CD4-positive, alpha-beta memory T cell (primary cell): ENCODE data around the gene CCND3. TPM values are rescaled to one million over a fixed set of nuclear protein-coding genes. Genes with fewer than 3 reads are reported as not detected.

Experiments
- polyA plus RNA-seq, 2 donors: library from polyadenylated mRNA; unstranded; fragments of 300-500 nt; fragmentation: Illumina TruSeq; gene quantifications; one replicate each; pipeline ENCODE4 v1.2.3, GENCODE V29; 2021
- total RNA-seq, 2 experiments: library from RNA; stranded (reverse); gene quantifications; one replicate each; pipeline ENCODE4 v1.2.3, GENCODE V29; 2021

CCND3 gene
- total and polyA plus RNA-seq, 4 experiments from 2014 or later: 223 to 555 (median 387) TPM

Other genes starting within 250 kb of the CCND3 start
- gene TFEB, start 206.2 kb downstream of the CCND3 start, total RNA-seq: 10 to 100 TPM; 12.2 to 15.7 TPM
- gene TFEB, start 206.2 kb downstream of the CCND3 start, polyA plus RNA-seq: 10 to 100 TPM in 1 of 2 donors, 1 to 10 TPM in 1; 8.2 to 17.6 TPM
- gene PGC, start 194.4 kb downstream of the CCND3 start, total RNA-seq: not detected
- gene PGC, start 194.4 kb downstream of the CCND3 start, polyA plus RNA-seq: not detected
- 1 to 10 TPM; 8.9 to 10.0 TPM for gene FRS3, start 161.9 kb downstream of the CCND3 start, total RNA-seq
- 1 to 10 TPM; 2.2 to 2.8 TPM for gene FRS3, start 161.9 kb downstream of the CCND3 start, polyA plus RNA-seq
- gene PRICKLE4, start 161.0 kb downstream of the CCND3 start, total RNA-seq: not detected
- gene PRICKLE4, start 161.0 kb downstream of the CCND3 start, polyA plus RNA-seq: not detected
- gene TOMM6, start 154.1 kb downstream of the CCND3 start, total RNA-seq: 100 to 1,000 TPM; 118 to 126 TPM
- gene TOMM6, start 154.1 kb downstream of the CCND3 start, polyA plus RNA-seq: 100 to 1,000 TPM; 301 to 353 TPM
- 1 to 10 TPM; 1.8 to 2.4 TPM for gene USP49, start 46.4 kb downstream of the CCND3 start, total RNA-seq
- under 1 TPM; 0.18 to 0.37 TPM for gene USP49, start 46.4 kb downstream of the CCND3 start, polyA plus RNA-seq
- gene MED20, start 20.7 kb downstream of the CCND3 start, total RNA-seq: 10 to 100 TPM; 10.0 to 11.5 TPM
- gene MED20, start 20.7 kb downstream of the CCND3 start, polyA plus RNA-seq: 1 to 10 TPM; 3.5 to 6.3 TPM
- gene BYSL, start 20.3 kb downstream of the CCND3 start, total RNA-seq: 1 to 10 TPM; 7.1 to 9.2 TPM
- gene BYSL, start 20.3 kb downstream of the CCND3 start, polyA plus RNA-seq: 1 to 10 TPM; 3.1 to 5.2 TPM
- 10 to 100 TPM; 39.1 to 40.9 TPM for gene TAF8, start 108.7 kb upstream of the CCND3 start, total RNA-seq
- gene TAF8, start 108.7 kb upstream of the CCND3 start, polyA plus RNA-seq: 10 to 100 TPM; 10.3 to 19.3 TPM
- gene C6orf132, start 200.8 kb upstream of the CCND3 start, total RNA-seq: not detected
- not detected for gene C6orf132, start 200.8 kb upstream of the CCND3 start, polyA plus RNA-seq
- not detected for gene GUCA1A, start 231.6 kb upstream of the CCND3 start, total RNA-seq
- gene GUCA1A, start 231.6 kb upstream of the CCND3 start, polyA plus RNA-seq: not detected